LHCN-M2 (cell line): ENCODE measurements around the gene WNK4. TPM values are rescaled to one million over a fixed set of nuclear protein-coding genes. Genes with fewer than 3 reads are reported as not detected.

Experiments used
- DNase-seq: peaks from one replicate; pipeline ENCODE4 v3.0.0-alpha.2; 2012; ENCODE audit warnings: low read depth
- total RNA-seq: library from RNA; depleted of rRNA; stranded (reverse); fragments of >200 nt; gene quantifications from 2 replicates; pipeline ENCODE4 v1.2.3, GENCODE V29; 2014

WNK4 gene
- total RNA-seq, 1 experiment from 2014 or later: not detected

DNA sequence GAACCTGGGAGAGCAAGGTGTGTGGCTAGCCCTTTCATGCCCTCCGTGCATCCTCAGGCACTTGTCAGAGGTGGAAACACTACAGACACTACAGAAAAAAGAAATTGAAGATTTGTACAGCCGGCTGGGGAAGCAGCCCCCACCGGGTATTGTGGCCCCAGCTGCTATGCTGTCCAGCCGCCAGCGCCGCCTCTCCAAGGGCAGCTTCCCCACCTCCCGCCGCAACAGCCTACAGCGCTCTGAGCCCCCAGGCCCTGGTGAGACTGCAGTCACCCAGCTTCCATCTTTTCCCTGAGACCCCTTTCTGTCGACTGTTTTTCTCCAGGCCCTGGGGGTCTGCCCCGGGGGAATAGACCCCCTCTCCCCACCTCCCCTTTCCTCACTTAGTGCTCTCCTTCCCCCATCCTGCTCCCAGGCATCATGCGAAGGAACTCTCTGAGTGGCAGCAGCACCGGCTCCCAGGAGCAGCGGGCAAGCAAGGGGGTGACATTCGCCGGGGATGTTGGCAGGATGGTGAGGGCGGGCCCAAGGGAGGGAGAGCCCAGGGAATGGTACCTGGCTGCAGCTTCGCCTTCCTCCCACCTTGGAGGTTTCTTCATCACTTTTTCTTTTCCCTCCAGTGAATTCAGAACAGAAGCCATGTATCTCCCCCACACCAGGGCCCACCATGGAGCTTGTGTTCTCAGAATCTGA, 15.8 kb downstream of the WNK4 start:
- no peak for DNase-seq

DNA sequence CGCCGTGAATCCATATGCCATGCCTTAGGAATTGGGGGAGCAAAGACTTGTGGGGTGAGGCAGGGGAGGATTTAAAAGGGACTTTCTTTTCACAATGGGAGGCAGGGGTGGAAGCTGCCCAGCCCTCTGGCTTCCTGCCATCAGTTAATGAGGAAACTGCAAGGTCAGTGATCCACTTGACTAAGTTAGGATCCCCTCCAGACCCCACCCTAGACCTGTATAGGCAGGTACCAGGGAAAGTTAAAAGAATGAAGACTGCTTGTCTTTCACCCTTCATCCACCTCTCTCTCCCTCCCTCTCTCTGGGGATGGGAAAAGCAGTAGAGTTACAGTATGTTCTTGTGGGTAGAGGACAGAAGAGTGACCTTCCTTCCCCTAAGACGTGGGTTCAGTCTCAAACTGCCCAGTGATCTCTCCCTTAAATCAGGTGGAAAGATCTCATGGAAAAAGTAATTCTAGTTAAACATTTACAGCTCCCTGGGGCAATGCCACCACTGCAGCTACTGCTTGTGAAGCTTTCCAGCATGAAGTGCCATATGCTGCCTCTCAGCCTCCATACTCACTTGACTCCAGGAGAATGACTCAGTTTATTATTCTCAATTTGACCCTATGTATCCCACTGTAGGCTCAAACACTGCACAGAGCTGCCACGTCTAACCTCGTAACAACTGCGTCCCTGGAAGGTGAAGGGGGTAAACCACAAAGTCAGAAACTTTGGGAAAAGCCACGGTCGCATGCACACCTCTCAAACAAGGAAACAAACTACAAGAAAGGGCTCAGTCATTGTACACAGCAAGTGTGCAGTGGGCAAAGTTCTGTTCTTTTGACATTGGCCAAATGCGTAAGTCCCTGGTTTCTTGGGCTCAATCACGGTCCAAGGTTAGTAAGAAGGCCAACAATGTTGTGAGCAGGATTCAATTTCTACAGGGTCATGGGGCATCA, 16.9 kb downstream of the WNK4 start:
- DNase-seq: no peak

DNA sequence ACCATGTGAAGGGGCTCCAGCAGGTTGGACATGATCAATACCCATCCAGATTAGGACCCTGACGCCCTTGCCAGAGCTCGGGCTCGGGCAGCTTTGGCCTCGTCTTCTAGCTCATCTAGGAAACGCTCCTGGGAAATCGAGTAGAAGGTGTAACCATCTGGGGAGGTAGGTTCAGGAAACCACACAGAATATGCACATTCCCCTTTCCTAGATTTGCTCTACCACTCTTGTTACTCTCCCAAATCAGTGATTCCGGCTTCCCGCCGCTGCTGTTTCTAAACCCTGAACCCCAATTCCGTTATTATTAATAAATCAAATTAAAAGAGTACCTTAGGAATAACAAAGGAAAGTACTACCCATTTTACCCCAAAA, 17.6 kb downstream of the WNK4 start:
- DNase-seq: no peak

DNA sequence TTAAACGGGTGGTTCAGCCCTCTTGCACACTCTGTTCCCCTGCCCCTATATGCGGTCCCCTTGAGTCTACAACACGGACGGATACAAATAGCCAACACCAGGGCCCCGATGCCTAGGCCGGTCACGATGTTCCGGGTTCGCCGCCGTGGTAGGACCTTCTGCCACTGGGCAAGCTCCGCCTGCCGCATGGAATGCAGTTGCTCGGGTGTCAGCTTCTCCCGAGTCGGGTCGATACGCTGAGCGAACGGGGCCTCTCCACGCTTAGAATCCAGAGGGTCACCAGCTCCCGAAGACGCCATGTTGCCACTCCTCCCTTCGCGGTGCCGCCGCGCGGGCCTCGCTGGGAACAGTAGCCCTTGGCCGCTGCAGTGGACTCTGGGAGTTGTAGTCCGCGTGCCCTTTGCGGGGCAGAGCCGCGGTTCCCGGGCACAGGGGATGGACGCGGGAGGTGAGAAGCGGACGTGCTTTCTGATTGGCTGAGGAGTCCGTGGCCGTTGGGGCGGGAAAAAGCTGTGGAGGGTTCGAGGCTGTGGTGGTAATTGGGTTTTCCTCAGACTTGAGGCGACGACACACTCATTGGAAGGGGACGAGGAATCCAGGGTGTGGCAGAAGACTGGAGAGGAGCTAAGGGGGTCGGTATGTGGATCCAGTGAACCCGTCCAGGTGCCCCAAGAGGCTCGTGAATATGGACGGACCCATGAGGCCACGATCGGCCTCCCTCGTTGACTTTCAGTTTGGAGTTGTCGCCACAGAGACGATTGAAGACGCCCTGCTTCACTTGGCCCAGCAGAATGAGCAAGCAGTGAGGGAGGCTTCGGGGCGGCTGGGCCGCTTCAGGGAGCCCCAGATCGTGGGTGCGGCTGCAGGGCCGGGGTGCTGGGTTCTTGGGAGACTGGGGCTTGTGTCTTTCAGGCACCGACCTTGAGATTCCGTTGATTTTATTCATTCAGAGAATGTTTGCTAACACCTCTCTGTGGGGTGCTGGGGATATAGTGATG, 18.3 kb downstream of the WNK4 start, which contains the start of the genes CNTD1 and COA3:
Gene CNTD1 (plus strand): TSS at position 479 of the 998 bp plus-strand sequence. CDS start 207 bp downstream, at position 686.
Gene COA3 (minus strand): TSS at position 322 of the 998 bp plus-strand sequence. CDS start 23 bp downstream, at position 299.
- peak; percentile 83 for DNase-seq

DNA sequence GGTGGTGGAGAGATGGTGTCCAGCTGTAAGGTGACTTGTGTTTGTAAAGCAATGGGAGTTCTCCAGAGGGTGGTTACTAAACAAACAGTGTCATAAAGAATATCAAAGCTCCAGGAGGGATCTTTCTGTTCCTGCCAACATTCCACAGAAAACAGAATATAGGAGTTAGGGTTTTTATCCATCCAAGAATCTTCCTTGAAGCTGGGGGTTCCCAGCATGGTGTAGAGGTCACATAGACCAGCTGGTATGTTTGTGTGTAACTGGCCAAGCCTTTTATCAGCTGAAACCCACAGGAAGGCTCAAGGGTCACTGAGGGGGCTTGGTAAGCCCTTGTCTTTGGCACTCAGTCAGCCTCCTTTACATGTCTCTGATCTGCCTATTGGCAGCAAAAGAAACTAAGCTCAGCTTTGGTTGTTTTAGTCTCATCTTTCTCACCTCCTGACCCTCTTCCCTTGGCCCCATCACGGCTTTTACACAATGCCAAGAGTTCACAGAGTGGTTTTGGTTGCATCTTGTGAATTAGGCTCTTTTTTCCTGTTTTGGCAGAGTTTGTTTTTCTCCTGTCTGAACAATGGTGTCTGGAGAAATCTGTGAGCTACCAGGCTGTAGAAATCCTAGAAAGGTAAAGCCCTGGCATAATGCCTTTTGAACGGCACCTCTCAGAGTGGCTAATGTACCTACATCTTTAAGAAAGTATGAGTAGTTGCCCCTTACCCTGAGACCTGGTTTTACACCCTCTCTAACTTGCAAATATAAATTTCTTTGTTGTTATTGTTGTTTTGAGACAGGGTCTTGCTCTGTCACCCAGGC, 22.9 kb downstream of the WNK4 start:
- DNase-seq: no peak

DNA sequence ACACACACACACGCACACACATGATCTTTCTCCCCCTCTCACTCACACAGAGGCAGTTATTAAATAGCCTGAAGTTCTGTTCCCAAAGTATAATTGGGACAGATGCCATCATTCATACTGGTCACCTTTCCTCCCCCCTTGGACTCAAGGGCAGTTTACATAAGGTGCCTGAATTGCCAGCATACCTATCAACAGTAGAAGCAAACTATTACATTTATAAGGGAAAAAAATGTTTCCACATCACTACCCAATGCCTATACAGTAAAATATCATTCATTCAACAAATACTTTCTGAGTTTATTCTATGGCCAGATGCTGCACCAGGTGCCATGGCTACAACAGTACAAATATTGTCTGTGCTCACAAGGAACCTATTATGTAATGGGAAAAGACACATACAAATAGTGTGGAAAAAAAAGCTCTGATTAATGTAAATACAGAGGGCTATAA, 24.5 kb downstream of the WNK4 start:
- no peak for DNase-seq

DNA sequence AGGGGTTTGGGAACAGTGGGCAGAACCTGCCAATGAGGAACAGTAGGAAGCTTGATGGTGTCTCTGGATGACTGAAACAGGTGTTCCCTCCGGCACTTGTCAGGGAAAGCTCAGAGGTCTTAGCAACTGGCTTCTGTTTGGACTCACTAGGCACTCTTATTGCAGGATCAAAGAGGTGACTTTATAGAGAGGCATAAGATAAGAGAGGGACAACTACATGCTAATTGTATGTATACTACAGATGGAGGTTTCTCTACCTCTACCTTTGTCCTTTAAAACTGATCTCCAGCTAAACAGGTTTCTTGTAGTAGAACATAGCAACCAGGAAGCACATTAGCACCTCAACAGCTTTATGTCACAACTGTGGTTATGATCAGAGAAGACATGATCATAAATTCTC, 25.8 kb downstream of the WNK4 start:
- DNase-seq: no peak

DNA sequence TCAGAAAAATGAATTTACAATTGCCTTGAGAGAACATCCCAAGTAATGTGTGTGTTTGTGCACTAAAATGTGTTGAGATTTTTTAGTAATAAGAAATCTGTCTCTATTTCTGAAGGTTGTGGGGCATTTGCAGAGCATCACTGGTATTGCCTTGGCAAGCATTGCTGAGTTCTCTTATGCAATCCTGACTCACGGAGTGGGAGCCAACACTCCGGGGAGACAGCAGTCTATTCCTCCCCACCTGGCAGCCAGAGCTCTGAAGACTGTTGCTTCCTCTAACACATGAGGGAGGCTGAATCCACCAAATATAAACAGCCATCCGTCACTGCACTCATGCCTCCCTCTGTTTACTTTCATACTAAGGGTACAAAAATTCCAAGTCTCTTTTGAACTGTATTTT, 28.8 kb downstream of the WNK4 start:
- DNase-seq: peak; percentile 60

DNA sequence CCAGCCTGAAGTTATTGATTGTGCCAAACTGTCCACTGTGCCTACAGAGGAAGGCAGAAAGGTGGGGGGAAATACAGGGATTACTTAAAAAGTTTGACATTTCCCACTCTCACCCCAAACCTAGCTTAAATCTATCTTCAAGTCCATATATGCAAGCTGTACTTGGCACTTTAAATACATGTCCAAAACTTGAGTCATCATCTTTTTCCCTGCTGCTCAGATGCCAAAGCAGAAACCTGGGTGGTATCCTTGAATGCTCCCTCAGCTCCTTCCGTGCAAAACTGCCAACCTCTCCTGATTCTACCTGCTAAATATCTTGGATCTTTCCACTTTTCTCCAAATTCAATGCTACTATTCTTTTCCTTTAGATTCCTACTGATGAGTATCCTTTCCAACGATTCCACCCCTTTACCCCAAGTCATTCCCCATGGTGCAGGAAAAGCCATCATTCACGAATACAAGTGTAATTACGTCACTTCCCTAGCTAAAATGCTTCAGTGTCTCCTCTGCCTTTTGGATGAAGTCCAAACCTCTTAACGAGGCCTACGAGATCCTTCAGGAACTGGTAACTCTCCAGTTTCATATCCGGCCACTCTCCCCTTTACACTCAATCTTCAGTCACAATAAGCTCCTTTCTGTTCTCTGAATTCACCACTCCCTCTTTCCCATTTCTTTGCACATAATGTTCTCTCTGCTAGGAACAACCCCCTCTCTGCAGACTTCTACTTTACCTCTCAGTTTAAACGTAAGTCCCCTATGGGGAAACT, 34.4 kb downstream of the WNK4 start:
- no peak for DNase-seq

DNA sequence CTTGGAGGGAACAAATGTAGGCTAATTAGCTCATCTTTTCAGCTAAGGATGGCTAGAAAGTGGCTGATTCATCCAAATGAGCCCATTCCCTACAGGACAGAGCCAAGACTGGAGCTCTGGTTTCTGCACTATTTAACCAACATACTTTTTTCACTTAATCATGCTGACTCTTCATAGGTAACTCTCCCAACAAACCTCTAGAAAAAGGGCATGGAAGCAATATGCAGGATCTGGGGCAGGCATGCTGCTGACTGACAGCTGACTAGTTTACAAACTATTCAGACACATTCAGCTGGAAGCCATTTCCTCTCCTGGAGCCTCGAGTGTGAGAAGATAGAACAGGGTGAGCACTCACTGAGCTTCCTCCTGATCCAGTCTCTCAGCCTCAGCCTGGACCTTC, 37.5 kb downstream of the WNK4 start:
- DNase-seq: no peak

DNA sequence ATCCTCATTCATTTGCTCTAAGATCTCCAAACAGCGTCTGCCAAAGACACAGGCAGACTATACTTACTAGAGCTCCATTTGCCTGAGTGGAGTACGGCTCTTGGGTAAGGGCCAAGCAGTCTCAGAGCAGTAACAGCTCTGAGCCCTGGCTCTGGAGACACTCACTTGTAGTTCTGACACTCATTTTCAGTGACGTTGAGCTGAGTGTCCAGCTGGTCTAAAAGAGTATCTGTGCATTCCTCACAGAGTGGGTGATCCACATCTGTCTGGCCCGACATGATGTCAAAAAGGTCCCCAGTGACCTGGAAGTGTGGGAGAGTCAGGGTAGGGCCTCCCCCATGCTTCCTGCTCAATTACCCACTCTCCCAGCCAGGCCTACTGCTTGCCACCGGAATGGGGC, 38.0 kb downstream of the WNK4 start:
- DNase-seq: no peak

DNA sequence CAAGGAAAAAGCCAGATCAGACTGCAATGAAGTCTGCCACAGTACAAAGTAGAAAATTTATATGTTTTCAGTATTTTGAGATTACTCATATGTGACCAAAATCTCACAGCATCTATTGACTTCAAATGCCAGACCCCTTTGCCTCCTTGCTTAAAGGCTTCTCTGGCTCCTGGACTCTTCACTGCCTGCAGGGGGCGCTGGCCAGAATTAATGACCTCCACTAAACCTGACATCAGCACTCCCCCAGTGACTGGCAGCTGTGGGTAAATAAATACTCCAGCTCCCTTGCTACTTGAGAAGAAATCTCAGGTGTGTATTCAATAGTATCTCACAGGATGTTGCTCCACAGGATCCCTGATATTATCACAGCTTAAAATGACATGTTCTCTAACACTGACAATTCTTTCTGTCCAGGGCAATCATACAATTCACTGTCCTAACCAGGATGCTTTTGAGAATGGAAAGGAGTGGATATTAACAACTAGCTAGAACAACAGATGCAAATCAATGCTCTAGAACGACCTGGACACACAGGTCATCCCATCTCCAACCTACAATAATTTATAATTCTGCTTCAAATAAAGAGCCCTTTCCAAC, 39.6 kb downstream of the WNK4 start:
- peak; percentile 66 for DNase-seq

DNA sequence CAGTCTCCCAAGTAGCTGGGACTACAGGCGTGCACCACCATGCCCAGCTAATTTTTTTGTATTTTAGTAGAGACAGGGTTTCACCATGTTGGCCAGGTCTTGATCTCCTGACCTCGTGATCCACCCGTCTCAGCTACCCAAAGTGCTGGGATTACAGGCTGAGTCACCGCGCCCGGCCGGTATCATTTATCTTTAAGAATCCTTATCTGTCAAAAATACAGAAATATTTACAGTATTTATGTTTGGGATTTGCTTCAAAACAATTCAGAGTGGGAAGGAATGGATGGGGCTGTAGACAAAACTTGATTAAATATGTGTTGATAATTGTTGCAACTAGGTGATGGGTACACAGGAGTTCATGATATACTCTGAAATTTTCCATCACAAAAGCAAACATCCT, 40.8 kb downstream of the WNK4 start:
- no peak for DNase-seq

DNA sequence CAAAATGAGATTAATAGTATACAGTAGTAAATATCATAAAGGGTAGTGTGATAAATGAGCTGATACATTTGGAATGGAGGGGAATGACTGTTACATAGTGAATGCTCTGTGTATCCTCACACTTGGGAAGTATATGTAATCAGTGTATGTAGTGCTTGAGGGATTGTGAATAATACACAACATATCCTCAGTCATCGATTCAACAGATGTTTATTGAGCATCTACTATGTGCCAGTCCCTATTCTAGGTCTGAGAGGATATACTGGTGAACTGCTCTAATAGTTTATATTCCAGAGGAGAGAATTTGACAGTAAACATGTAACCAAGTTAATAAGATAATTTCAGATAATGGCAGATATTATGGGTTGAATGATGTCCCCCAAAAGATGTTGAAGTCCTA, 47.1 kb downstream of the WNK4 start:
- no peak for DNase-seq

DNA sequence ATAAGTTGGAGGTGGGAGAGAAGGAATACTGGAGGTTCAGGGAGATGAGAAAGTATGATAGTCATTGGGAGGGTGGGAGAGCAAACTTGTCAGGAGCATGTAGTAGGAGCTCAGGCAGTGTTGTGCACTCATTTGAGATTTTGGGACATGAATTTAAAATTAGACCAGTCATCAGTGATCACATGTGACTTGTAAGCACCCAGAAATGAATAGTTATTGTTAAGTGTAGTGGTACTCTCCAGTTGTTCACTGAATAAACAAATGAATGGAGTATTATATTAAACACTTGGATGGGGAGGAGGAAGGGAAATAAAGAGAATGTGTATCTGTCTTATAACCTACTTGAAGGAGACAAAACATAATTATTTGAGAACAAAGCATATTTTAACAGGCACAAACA, 50.6 kb downstream of the WNK4 start:
- DNase-seq: no peak

DNA sequence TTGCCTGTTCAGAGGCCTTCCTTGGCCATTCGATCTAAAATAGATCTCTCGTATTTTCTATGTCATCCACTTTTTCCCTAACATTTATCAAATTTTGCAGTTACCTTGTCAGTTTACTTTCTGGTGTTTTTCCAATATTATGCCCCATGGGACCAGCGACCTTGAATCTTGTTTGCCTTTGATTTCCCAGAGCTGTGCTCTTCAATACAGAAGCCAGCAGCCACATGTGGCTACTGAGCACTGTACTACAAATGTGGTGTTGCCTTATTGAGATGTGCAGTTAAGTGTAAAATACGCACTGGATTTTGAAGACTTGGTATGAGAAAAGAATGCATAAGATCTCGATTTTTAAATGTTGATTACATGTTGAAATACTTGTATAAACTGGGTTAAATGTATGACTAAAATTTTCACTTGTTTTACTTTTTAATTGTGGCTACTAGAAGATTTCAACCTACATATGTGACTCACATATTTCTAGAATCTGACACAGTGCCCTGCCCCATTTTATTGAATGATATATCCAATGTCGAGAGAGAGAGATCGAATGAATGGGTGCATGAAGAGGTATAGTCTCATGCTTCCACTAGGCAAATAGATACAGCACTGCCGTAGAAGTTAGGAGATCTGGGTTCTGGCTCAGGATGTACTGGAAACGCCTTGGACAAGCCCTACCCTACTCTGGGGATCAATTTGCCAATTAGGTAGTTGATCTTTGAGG, 52.0 kb downstream of the WNK4 start:
- no peak for DNase-seq

DNA sequence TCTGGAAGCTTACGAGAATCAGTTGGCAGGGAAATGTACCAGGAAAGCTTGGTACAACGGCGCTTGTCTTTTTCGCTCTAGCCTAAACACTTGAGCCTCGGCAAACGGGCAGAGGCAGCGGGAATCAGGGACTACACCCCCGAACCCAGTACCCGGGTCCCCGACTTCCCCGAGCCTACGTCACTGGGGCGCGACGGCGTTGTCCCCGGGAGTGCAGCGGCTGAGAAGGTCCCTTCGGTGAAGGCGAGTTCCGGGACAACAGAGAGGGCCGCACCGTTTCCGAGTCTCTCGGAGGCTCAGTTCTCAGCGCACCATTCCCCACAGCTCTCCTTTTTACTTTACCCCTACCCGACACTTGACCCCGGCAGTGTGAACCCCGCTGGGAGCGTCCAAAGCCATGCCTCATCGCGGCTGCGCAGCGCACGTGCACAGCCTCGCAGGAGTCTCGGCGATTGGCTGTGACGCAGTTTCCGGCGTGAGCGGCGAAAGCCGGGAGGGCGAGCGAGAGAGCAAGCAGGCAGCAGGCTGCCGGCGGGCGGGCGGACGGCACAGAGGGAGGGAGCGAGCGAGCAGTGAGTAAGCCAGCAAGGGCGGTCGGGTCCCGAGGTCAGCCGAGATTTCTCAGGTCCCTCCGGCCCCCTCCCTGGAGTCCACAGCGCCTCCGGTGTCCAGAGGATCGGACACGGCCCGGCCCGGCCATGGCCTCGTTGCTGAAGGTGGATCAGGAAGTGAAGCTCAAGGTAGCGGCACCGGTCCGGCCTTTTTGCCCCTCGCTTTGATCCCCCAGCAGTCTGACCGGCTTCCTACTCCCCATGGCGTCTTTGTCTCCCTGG, 52.7 kb downstream of the WNK4 start, which contains the start of gene PSME3:
Gene PSME3 (plus strand): TSS at position 464 of the 833 bp plus-strand sequence. CDS start 235 bp downstream, at position 699.
- peak; percentile 88 for DNase-seq
